G401.6 (cell line): ENCODE results near the gene NETO1.

Source experiments
- FAIRE-seq: peaks from 2 replicates; lab custom pipeline; 2012; peaks lifted over from hg19 to GRCh38; lab: Jason Lieb, UNC

The NETO1 gene

DNA sequence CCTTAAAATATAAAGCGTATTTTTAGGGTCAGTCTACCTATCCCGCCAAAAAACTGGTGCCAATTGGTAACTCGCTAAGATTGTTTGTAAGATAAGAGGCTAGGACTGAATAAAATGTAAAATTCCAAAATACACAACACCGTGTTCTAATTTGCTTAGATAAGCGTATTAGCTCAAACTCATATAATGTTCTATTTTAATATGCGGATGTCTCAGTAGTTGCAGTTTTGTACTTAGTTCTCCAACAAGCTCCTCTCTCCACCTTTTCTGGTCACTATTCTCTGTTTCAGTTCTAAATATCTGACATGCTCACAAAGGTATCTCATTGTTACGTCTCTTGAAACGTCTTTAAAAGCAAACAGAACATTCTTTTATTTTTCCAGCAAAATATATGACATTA lies 24.0 kb downstream of the NETO1 start:
- no peak for FAIRE-seq

DNA sequence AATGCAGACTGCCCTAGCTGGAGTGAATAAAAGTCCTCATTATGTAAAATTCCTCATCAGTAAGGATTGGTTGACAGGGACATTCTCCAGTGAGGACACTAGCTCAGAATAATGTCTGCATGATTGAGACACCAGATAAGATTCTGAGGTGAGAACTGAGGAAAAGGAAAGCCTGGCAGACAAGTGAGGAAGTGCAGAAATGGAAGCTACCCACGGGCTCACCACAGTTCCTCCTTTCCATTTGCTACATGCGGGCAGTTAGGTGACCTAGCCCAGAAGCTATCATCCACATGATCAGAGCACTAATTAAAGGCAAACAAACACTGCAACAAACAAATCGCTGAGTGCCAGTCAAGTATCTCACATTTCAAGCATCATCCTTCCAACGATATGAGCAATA lies 27.7 kb downstream of the NETO1 start:
- no peak for FAIRE-seq

DNA sequence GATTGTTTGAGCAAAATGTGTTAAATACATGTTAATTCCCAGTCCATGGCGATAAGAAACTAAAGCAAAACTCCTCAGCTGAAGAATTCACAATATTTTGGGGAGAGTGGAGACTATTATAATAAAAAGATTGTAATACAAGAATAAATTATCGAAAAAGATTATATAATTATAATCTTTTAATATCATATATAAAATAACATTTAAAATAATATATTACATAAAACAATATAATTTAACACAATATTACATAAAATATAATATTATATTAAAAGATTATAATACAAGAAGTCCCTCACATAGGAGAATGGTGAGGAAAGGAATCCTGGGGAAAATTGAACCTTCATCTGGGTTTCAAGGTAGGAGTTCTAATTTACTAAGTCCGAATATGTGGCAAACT lies 33.1 kb downstream of the NETO1 start:
- FAIRE-seq, result peak; percentile 31

DNA sequence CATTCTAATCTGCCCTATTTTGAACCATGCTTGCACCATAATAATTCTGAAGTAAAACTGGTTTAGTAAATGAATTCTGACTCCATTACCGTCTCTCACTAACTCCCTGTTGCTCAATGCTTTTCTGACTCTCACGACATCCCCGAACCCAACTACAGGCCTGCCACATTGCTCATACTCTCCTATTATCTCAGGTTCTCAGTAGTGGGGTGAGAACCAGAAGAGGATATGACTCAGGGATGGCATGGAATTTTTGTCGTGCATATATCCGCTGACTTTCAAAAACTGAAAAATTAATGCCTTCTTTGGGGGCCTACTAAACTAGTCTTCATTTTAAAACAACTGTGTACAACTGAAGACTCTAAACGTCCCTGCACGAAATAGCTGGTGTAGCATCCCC lies 34.3 kb downstream of the NETO1 start:
- FAIRE-seq, result no peak

DNA sequence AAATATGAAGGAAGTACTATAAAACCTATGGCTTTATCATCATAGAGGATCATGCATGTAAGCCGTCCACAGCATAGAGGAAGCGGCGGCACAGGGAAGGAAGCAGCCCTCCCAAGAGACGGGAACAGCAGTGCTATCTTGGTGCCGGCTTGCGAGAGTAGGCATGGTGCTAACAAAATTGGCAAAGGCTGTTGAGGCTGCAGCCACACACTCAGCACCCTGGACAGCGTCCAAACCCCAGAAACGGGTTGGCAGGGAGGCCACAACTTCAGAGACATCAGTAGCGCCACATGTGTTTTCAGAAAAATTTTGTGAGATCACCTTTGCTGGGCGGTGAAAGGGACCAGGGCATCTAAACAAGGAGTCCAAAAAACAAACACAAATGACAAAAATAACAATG lies 37.7 kb downstream of the NETO1 start:
- FAIRE-seq, result no peak

DNA sequence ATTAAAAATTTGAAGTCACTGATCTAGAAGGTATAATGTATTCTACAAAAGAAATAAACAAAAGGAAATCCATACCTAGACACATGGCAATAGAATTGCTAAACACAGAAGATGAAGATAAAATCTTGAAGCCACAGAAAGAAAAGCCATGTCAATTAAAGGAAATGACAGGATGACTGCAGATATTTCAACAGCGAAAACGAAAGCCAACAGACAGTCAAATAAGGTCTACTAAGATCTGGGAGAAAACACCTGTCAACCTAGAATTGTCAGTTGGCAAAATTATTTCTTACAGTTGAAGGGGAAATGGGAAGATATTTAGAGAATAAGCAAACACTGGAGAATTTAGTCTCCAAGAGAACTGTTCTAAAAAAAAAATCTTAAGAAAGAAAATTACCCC lies 39.2 kb downstream of the NETO1 start:
- FAIRE-seq, result no peak

DNA sequence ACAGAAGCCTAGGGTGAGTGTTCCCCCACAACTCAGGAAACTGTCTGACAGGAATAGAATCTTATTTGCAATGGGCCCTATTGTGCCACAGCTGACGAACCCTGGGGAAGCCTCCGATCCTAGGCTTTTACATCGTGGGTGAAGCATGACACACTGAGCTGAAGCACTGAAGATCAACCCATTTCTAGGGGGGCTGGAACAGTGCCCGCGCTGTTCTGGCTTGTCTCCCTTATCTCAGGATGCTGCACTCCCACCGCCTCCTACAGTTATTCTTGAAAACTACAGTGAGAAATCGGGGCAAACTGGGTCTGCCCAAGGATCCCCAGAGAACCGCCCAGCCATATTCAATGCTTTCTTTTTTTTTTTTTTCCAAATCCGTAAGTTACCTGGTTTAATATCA lies 41.1 kb downstream of the NETO1 start:
- FAIRE-seq, result no peak

DNA sequence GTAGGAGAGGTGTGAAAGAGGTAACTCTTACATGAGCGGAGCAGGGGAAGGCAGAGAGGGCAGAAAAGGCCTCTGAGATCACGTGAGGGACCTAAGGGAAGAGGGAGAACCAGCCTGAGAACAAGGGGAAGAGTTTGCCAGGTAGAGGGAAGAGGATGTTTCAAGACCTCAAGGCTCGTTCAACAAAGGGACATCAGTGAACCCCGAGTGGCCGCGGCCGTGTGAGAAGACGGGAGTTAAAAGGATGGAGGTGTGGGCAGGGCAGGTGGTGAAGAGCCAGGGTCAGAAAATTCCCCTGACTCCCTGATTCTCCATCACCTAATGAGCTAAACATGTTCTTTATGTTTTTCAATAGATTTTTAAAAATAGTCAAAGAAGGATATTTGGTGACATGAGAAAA lies 44.4 kb downstream of the NETO1 start:
- FAIRE-seq, result no peak

DNA sequence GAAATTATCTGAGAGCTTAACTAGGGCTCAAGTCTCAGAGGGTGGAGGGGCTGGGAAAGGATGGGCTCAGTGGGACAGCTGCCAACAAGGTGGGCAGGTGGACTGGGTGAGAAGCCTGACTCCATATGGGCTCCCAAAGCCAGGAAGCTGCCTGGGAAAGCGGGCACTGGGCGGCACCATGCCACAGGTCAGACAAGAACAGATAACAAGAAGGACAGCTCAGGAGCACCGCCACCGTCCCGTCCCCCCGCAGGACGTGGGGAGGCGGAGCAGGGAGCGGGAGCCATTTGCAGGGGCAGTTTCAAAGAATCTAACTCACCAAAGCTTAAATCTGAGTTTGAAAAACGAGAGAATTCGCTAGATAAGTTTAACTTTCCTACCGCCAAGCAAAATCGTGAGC lies 45.6 kb downstream of the NETO1 start:
- no peak for FAIRE-seq

DNA sequence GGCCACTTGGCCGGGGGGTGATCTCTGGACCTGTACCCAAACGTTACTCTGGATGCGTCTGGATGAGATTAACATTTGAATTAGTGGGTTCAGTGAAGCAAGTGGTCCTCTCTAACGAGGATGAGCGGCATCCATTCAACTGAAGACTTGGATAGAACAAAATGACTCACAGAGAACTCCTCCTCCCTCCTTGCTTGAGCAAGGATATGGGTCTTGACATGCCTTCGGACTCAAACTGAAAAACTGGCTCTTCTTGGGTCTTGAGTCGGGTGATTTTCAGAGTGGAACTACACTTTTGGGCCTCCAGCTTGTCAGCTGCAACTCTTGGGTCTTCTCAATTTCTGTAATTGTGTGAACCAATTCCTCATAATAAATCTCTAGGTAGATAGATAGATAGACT lies 47.2 kb downstream of the NETO1 start:
- no peak for FAIRE-seq

DNA sequence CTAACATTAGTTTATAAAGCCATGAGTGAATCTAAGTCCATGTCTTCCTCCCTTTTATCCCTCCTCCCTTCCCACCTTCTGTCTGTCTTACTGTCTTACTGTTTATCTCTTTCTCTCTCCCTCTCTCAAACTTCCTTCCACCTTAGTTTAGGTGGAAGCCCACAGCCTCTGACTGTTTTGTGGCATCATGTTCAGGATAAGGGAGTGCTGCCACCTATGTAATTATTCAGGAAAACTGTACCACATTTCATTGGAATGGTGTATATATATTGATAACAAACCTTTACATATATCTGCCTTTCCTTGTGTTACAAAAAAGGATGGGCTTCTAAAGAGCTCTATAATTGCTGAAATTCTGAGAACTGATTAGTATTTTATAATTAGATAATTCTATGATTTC lies 48.7 kb downstream of the NETO1 start:
- FAIRE-seq, result no peak

DNA sequence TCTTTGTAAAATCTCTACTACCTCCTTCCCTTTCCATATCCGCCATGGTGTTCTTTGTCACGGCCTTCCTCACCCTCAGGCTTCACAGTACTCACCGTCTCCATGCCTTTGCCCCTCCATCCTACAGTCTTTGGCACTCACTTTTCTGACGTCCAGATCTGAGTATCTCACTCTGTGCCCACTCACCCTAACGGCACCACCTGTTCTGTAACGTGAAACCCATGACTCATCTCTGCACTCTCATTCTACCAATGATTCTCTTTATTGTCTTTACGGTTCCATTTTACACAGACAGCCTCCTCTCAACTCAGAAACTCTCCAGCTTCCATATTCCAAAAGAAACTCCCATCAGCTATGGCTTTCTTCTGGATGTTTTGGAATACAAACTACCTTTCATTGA lies 56.7 kb downstream of the NETO1 start:
- no peak for FAIRE-seq

DNA sequence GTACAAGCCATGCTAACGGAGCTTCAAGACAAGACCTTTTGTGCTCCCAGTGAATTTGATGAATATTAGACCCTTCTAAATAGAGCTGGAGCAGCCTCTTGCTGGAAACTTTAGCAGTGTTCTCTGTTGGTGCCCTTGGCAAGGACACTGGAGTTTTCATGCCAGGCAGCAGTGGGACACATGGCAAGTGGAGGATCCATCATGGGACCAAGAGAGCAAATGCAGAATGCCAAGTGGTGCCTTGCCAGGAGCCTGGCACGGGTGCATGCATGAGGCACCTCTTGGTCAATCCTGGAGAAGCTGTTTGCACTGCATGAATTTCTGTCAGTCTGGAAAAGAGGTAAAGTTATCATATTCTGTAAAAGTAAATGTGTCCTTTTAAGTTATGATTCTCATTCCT lies 59.1 kb downstream of the NETO1 start:
- no peak for FAIRE-seq

DNA sequence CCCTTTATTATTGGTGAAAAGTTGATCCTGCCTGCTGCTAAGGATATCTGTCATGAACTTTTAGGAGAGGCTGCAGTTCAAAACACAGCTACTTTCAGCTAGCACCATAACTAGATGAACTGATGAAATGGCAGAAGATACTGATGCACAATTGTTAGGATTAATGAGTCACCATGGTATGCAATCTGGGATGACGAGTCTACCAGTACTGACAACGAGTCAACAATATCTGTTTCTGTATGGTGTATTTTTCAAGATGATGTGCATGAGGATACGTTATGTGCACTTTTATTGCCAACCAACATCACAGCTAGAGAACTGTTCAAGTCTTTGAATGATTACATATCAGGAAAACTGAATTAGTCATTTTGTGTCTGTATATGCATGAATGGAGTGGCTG lies 68.7 kb downstream of the NETO1 start:
- no peak for FAIRE-seq

DNA sequence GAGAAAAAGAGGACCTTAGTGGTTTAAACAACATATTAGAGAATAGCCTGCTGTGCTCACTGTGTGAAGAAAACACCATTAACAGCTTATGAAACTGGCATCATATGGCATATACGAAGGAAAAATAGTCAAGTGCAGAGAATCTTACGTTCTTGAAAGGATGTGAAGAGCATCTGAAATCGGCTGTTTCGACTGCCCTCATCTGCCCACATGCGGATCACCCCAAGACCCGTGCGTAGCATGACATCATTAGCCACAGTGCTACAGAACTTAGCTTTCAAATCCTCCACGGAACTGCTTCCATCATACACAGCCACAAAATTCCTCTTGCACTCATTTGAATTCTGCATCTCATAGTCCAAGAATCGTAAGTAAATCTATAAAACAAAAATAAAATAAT lies 84.3 kb downstream of the NETO1 start:
- FAIRE-seq, result no peak

DNA sequence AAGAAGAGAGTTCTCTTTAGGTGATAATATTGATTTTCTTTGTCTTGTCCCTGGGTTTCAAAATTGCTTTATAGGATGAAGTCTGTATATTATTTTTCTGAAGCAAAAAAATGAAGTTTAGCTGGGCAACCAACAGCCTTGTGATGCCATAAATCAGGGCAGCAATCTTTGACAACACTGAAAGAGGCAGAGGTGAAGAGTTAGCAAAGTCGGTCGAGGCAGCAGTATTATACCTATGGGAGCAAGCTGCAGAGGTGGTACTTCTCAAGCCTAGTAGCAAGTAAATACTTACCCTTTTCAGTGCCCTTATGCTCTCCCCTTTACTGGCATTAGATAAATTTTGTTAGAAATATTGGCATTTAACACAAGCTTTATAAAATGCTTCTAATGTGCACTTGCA lies 92.9 kb downstream of the NETO1 start:
- no peak for FAIRE-seq

DNA sequence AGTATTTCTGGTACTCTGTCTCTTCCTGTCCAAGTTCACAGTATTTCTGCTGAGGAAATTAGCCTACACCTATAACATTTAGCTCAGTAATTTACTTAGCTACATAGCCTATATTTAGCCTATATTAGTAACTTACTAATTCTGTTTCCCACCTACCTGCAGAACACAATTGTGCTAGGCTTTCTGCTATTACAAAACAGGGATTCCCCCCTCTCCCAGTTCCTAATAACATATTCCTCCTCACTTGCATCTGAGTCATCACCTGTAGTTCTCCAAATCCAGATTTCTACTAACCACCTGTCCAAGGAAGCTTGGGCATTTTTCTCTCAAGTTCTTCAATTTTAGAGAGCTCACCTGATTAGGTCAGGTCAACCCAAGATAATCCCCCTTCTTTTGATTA lies 94.9 kb downstream of the NETO1 start:
- FAIRE-seq, result no peak

DNA sequence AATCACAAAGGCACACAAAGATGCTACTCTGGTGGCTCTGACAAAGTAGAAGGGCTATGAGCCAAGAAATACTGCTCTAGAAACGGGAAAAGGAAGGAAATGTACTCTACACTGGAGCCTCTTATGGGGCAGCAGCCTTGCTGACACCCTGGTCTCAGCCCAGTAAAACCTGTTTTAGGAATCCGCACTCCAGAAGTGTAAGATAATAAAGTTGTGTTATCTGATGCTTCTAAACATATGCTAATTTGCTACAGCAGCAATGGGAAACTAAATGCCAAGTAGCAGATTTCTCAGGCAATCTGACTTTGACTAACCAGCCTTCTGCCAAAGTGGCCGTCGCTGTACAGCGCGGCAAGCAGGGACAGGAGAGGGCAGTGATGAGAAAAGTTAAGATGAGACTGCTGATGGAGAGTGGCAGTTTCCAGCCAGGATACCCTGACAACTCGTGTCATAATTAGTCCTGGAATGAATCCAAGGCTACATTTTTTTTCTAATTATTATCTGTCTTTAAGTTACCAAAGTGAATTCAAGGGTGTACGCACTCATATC lies 99.0 kb downstream of the NETO1 start:
- no peak for FAIRE-seq

DNA sequence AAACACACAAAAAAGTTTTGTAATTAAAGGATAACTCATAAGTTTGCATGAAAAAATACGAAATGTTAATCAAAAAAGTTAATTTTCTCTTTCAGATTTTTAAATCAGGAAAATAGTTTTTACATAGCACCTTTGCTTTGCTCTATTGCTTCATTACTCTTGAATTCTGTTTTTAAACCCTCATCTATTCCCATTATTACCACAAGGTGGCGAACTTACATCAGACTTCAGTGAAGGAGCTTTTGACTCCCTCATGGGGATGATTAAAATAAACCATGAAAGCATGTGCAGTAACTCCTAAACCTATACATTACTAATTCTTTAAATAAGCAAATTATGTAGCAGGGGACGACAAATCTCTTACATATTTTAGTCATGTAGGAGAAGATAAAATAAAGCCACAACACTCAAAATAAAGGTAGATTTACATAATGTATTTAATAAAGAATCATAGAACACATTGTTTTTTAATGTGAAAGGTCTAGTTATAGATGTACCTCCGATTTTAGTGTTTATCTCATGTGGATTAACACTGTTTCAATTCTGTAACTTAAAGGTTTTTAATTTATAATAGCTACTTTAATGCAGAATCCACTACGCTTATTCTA lies 105.2 kb downstream of the NETO1 start:
- FAIRE-seq, result peak; percentile 76

DNA sequence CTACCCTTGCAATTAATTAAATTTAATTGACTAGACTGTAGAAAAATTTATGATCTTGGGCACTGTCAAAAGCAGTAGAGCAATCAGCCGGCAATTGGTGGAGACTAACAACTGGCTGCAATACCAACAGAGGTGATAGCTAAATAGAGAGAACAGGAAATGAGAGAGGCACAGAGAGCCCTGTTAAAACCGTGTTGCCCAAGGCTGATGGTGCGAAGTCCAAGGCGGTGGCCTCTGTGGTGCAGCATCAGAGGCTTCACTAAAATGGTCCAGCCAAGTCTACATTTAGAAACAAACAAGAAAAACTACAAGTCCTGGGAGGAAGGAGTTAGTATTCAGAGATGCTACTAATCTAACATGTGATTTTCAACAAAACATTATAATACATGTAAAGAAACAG lies 115.6 kb downstream of the NETO1 start:
- no peak for FAIRE-seq

DNA sequence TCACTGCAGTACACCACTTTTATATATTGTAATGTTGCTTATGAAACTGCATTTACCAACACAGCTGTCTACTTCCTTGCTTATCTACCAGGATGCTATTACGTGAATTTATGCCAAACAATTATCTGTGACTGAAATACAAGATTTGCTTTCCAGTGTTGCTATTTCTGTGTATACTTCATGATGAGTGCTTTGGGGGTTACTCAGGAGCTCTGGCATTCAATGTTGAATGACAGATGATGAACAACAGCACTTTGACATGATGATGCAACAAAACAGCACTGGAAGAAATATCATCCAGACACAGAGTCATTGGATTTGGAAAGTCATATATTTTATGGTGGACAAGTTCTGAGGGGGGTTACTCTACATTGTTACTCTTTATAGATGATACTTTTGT lies 125.8 kb downstream of the NETO1 start:
- no peak for FAIRE-seq

DNA sequence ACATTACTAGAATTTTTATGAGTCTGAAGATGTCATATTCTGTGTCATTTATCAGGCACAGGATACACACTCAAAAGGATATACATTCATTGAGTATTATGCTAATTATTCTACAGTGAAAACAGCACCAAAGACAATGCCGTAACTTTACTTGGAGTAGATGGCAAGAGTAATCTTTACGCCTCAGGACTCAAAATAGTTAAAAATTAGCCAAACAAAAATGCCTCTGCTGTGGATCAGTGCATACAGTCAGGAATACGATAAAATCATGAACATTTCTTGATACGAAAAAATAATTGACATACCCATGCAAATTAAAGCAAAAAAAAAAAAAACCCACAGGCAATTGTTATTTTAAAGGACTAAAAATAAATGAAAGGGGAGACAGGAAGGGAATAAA lies 129.7 kb downstream of the NETO1 start:
- no peak for FAIRE-seq

DNA sequence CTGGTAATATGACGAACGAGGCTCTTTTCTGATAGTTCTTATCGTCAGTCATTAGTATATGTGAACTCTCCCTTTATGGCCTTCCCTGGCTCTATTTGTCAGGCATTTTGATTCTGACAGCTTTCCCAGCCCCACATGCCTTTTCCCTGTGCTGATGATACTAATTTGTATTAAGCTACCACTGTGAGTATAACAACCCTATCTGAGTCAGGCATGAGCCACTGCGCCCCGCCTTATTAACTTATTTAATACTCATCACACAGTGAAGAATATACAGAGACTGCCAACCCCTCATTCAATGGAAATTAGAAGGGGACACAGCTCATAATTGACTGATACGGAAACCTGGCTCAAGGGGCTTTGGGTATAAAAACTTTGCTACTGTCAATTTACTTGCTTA lies 140.0 kb downstream of the NETO1 start:
- FAIRE-seq, result no peak

DNA sequence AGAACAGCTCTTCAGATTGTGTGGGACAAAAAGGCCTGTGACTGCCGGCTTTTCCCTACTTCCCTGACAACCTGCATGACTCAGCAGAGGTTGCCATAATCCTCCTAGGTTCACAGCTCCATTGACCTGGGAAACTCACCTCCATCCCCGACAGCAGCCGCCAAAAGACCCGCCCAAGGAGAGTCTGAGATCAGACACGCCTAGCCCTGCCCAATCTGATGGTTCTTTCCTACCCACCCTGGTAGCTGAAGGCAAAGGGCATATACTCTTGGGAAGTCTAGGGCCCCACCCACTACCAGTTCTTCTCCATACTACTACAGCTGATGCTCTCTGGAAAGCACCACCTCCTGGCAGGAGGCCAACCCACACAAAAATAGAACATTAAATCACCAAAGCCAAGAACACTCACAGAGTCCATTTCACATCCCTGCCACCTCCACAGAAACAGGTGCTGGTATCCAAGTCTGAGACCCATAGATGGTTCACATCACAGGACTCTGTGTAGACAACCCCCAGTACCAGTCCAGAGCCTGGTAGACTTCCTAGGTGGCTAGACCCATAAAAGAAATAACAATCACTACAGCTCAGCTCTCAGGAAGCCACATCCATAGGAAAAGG lies 140.6 kb downstream of the NETO1 start:
- no peak for FAIRE-seq

DNA sequence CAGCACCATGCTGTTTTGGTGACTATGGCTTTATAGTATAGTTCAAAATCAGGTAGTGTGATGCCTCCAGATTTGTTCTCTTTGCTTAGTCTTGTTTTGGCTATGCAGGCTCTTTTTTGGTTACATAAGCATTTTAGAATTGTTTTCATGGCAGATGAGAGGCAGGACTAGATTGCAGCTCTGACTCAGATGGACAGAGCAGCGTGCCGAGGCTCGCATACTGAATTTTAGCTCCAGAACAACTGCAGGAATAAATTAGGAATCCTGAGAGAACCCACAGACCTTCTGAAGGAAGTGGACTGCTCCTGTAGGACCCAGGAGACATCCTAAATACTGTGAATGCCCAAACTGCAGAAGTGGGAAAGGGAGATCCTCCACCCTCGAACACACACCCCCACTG lies 141.6 kb downstream of the NETO1 start:
- FAIRE-seq, result no peak
